ENCODE measurements around the gene TNIP2.

The TNIP2 gene

DNA sequence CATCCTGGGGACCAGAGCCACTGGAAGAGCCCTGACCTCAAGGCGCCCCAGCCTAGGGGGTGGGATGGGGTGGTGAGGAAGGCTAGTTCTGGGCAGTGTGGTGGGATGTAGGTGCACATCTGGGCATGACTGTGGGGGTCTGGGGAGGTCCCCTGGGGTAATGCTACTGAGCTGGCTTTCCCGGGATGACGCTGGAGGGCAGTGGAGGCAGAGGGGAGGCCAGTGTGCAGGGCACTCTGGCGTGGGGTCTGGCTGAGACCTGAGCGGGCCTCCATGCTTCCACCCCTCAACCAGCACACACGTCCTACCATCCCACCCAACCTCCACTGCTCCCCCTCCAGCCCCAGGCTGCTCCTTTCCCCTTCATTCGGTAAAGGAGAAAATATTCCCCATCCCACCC lies 32.0 kb upstream of the TNIP2 start:
- no peak for DNase-seq (ENCODE audit: low read depth in 1 of 2, low spot score in 1 of 2)

DNA sequence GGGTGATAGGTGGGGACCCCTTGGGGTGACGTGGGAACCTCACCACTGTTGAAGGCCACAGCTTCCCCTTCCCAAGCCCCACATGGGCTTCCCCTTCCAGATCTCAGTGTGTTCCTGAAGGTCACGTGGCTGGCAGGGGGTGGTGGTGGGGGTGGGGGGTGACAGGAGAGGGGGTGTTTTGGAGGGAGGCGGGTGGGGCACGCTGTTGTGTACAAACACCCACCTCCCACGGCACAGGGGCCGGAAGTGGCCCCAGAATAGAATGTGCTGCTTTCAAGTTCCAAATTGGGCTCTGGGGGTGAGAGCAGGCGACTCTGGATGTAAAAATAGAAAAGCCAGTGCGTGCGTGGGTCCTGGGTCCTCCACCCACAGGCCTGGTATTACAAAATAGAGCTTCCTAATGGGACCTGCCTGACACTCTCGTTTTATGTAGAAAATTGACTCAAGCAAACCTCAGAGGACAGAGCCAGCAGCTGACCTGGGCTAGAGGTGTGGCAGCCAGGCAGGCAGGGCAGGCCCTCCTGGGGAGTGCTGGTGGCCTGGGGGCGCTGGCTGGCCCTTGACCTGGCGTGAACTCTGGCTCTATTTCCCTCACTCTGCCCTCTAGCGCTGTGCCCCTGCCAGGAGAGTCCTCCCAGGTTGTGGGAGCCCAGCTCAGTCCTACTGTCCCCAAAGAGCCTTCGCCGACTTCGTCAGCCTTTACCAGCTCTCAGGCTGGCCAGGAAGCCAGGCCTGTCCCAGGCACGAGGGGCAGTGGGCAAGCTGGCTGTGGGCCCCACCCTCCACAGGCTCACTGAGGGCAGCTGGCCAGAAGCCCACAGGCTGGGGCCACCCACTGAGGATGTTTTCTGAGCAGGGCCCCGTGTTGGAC lies 31.3 kb upstream of the TNIP2 start:
- H3K27ac ChIP-seq (replicated peaks): peak overlapping the region; percentile 94
- DNase-seq (ENCODE audit: low read depth in 1 of 2, low spot score in 1 of 2): peak; percentile 90 to 95
- no peaks in the 10 kb centered on the region for H3K27me3 ChIP-seq (ENCODE audit: insufficient read depth, poor library complexity, severe bottlenecking)
- H3K4me3 ChIP-seq (replicated peaks; ENCODE audit: insufficient read depth, low read length): no peak overlapping the region
- TF ChIP-seq POLR2AphosphoS5 (IDR thresholded peaks at IDR 0.05; ENCODE audit: low read depth): peak; percentile 68
- TF ChIP-seq, protein P1, sequence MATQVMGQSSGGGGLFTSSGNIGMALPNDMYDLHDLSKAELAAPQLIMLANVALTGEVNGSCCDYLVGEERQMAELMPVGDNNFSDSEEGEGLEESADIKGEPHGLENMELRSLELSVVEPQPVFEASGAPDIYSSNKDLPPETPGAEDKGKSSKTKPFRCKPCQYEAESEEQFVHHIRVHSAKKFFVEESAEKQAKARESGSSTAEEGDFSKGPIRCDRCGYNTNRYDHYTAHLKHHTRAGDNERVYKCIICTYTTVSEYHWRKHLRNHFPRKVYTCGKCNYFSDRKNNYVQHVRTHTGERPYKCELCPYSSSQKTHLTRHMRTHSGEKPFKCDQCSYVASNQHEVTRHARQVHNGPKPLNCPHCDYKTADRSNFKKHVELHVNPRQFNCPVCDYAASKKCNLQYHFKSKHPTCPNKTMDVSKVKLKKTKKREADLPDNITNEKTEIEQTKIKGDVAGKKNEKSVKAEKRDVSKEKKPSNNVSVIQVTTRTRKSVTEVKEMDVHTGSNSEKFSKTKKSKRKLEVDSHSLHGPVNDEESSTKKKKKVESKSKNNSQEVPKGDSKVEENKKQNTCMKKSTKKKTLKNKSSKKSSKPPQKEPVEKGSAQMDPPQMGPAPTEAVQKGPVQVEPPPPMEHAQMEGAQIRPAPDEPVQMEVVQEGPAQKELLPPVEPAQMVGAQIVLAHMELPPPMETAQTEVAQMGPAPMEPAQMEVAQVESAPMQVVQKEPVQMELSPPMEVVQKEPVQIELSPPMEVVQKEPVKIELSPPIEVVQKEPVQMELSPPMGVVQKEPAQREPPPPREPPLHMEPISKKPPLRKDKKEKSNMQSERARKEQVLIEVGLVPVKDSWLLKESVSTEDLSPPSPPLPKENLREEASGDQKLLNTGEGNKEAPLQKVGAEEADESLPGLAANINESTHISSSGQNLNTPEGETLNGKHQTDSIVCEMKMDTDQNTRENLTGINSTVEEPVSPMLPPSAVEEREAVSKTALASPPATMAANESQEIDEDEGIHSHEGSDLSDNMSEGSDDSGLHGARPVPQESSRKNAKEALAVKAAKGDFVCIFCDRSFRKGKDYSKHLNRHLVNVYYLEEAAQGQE (IDR thresholded peaks at IDR 0.05; ENCODE audit: insufficient replicate concordance, low read depth): no peak
- peak; percentile 60; the same call in 1 of the 2 replicates for TF ChIP-seq SPI1 (IDR thresholded peaks at IDR 0.05; ENCODE audit: borderline replicate concordance, low read depth)
- no peak for TF ChIP-seq GABPA (IDR thresholded peaks at IDR 0.05; ENCODE audit: low read depth)
- TF ChIP-seq, protein P2, sequence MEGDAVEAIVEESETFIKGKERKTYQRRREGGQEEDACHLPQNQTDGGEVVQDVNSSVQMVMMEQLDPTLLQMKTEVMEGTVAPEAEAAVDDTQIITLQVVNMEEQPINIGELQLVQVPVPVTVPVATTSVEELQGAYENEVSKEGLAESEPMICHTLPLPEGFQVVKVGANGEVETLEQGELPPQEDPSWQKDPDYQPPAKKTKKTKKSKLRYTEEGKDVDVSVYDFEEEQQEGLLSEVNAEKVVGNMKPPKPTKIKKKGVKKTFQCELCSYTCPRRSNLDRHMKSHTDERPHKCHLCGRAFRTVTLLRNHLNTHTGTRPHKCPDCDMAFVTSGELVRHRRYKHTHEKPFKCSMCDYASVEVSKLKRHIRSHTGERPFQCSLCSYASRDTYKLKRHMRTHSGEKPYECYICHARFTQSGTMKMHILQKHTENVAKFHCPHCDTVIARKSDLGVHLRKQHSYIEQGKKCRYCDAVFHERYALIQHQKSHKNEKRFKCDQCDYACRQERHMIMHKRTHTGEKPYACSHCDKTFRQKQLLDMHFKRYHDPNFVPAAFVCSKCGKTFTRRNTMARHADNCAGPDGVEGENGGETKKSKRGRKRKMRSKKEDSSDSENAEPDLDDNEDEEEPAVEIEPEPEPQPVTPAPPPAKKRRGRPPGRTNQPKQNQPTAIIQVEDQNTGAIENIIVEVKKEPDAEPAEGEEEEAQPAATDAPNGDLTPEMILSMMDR (IDR thresholded peaks at IDR 0.05; ENCODE audit: insufficient read depth, low read length): no peak

More for the DNA sequence above, 32.0 kb upstream of the TNIP2 start:
- peak overlapping the region; percentile 94 for H3K27ac ChIP-seq (replicated peaks)
- H3K4me3 ChIP-seq (replicated peaks; ENCODE audit: insufficient read depth, low read length): no peak overlapping the region
- TF ChIP-seq POLR2AphosphoS5 (IDR thresholded peaks at IDR 0.05; ENCODE audit: low read depth) (no peak), GABPA (IDR thresholded peaks at IDR 0.05; ENCODE audit: low read depth) (no peak), SPI1 (IDR thresholded peaks at IDR 0.05; ENCODE audit: borderline replicate concordance, low read depth) (no peak)
- TF ChIP-seq, protein P1 (IDR thresholded peaks at IDR 0.05; ENCODE audit: insufficient replicate concordance, low read depth): no peak
- TF ChIP-seq, protein P2 (IDR thresholded peaks at IDR 0.05; ENCODE audit: insufficient read depth, low read length): no peak
- H3K27me3 ChIP-seq (ENCODE audit: insufficient read depth, poor library complexity, severe bottlenecking): no peaks in the 10 kb centered on the region

DNA sequence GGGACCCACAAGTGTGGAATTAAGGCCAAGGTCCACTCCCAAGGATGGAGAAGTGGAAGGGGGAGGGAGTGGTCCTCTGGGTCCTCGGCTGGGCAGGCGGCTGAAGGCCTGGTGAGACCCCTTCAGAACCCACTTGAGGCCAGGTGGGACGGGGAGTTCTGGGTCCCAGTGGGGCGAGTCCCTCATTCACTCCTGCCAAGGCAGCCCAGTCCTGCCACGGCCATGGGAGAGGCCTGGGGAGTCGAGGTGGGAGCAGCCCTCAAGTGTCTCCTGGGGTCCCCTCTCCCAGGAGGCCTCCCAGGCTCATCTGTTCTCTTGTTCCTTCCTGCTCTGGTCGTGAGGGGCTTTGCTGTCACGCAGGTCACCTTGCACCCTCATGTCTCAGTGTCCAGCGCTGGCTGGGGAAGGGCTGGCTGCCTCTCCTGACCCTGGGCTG lies 30.7 kb upstream of the TNIP2 start:
- DNase-seq (ENCODE audit: low read depth in 1 of 2, low spot score in 1 of 2): no peak
- TF ChIP-seq SPI1 (IDR thresholded peaks at IDR 0.05; ENCODE audit: borderline replicate concordance, low read depth) (no peak), POLR2AphosphoS5 (IDR thresholded peaks at IDR 0.05; ENCODE audit: low read depth) (no peak), GABPA (IDR thresholded peaks at IDR 0.05; ENCODE audit: low read depth) (no peak)
- TF ChIP-seq, protein P2 (IDR thresholded peaks at IDR 0.05; ENCODE audit: insufficient read depth, low read length): no peak
- TF ChIP-seq, protein P1 (IDR thresholded peaks at IDR 0.05; ENCODE audit: insufficient replicate concordance, low read depth): no peak
- no peak overlapping the region for H3K4me3 ChIP-seq (replicated peaks; ENCODE audit: insufficient read depth, low read length)
- no peaks in the 10 kb centered on the region for H3K27me3 ChIP-seq (ENCODE audit: insufficient read depth, poor library complexity, severe bottlenecking)
- peak overlapping the region; percentile 94 for H3K27ac ChIP-seq (replicated peaks)
